Activated CD4-positive, alpha-beta T cell treated with anti-CD3 and anti-CD28 coated beads for 24 hours (primary cell): ENCODE results near the gene ERAL1.

Experiments
- DNase-seq, 2 donors: peaks; one replicate each; pipeline ENCODE4 v3.0.0-alpha.2; 2020; ENCODE audit warnings: low read depth in 2 of 2

The ERAL1 gene

GRCh38 chr17:28879886-28880571 is 25.2 kb downstream of the ERAL1 start:
- DNase-seq = no peak

GRCh38 chr17:28880572-28880945 is 25.7 kb downstream of the ERAL1 start:
- DNase-seq = no peak

- no peak for DNase-seq
Observed at GRCh38 chr17:28881533-28882056, 26.8 kb downstream of the ERAL1 start.

- DNase-seq = no peak
Observed at GRCh38 chr17:28882154-28882895, 27.5 kb downstream of the ERAL1 start.

- DNase-seq = no peak
Observed at GRCh38 chr17:28883967-28884702, 29.3 kb downstream of the ERAL1 start.

- DNase-seq = no peak
Observed at GRCh38 chr17:28885363-28885762, 30.5 kb downstream of the ERAL1 start.

GRCh38 chr17:28885951-28886350 is 31.1 kb downstream of the ERAL1 start:
- no peak for DNase-seq

- DNase-seq = no peak
Observed at GRCh38 chr17:28887871-28888471, 33.2 kb downstream of the ERAL1 start.

GRCh38 chr17:28888832-28889231 is 34.0 kb downstream of the ERAL1 start:
- no peak for DNase-seq

GRCh38 chr17:28889996-28890395 is 35.2 kb downstream of the ERAL1 start:
- no peak for DNase-seq

- no peak for DNase-seq
Observed at GRCh38 chr17:28891201-28891600, 36.4 kb downstream of the ERAL1 start.

- no peak for DNase-seq
Observed at GRCh38 chr17:28892024-28892423, 37.2 kb downstream of the ERAL1 start.

GRCh38 chr17:28893248-28894183 is 38.7 kb downstream of the ERAL1 start:
- DNase-seq = peak in 1 of 2 donors; percentile 14

- no peak for DNase-seq
Observed at GRCh38 chr17:28895794-28896447, 41.1 kb downstream of the ERAL1 start.

- no peak for DNase-seq
Observed at GRCh38 chr17:28896491-28896883, 41.7 kb downstream of the ERAL1 start.

- DNase-seq = peak; percentile 49 to 51
Observed at GRCh38 chr17:28896884-28897768, 42.3 kb downstream of the ERAL1 start, which contains the start of gene FLOT2. TSS of gene FLOT2 (minus strand) at chr17:28897733. CDS start at chr17:28897574, 159 bp downstream.

GRCh38 chr17:28897769-28898526 is 43.1 kb downstream of the ERAL1 start:
- DNase-seq = peak in 1 of 2 donors; percentile 17

GRCh38 chr17:28898527-28898955 is 43.7 kb downstream of the ERAL1 start:
- no peak for DNase-seq
